Endodermal cell (in vitro differentiated cells): ENCODE results near the gene CCDC88A. TPM values are rescaled to one million over a fixed set of nuclear protein-coding genes. Genes with fewer than 3 reads are reported as not detected.
"Not testable (repeated sequence)": the region's sequence is repeated elsewhere in the genome, so short reads cannot be mapped to it uniquely, and the experiment has no call there.

Experiments
- DNase-seq: peaks from one replicate; pipeline ENCODE4 v3.0.0-alpha.2; 2017
- H3K27ac ChIP-seq: 2 replicates; pipeline ENCODE4 v1.5.1; 2013; ENCODE audit warnings: mild to moderate bottlenecking, low read depth, low read length, moderate library complexity
- H3K27me3 ChIP-seq: 2 replicates; pipeline ENCODE4 v1.6.1; 2013; ENCODE audit warnings: mild to moderate bottlenecking, low read length, moderate library complexity; ENCODE audit not compliant: insufficient read depth, control insufficient read depth, poor library complexity, severe bottlenecking
- H3K36me3 ChIP-seq: 2 replicates; pipeline ENCODE4 v1.7.0; 2013; ENCODE audit warnings: mild to moderate bottlenecking, low read length, moderate library complexity; ENCODE audit not compliant: control insufficient read depth, insufficient read depth
- H3K4me1 ChIP-seq: one replicate; pipeline ENCODE4 v1.7.0; 2013; ENCODE audit warnings: low read length; ENCODE audit not compliant: control insufficient read depth, insufficient read depth
- H3K4me3 ChIP-seq: 2 replicates; pipeline ENCODE4 v1.5.1; 2013; ENCODE audit warnings: mild to moderate bottlenecking, low read length, moderate library complexity
- H3K9ac ChIP-seq: 2 replicates; pipeline ENCODE4 v1.6.1; 2013; ENCODE audit warnings: mild to moderate bottlenecking, low read length, moderate library complexity; ENCODE audit not compliant: poor library complexity, severe bottlenecking; ENCODE audit errors: extremely low read depth
- H3K9me3 ChIP-seq: 2 replicates; pipeline ENCODE4 v1.6.1; 2013; ENCODE audit warnings: mild to moderate bottlenecking, low read length, moderate library complexity; ENCODE audit not compliant: control insufficient read depth
- H3K27ac Mint-ChIP-seq: 2 replicates; pipeline ENCODE4 v1.8.0; 2020; ENCODE audit warnings: mixed read lengths
- H3K27me3 Mint-ChIP-seq: 2 replicates; pipeline ENCODE4 v1.8.0; 2021; ENCODE audit warnings: mild to moderate bottlenecking, mixed read lengths; ENCODE audit not compliant: insufficient read depth
- H3K36me3 Mint-ChIP-seq: 2 replicates; pipeline ENCODE4 v1.8.0; 2020; ENCODE audit warnings: low read depth, mixed read lengths
- H3K4me1 Mint-ChIP-seq: 2 replicates; pipeline ENCODE4 v1.8.0; 2020; ENCODE audit warnings: mixed read lengths
- H3K4me3 Mint-ChIP-seq: 2 replicates; pipeline ENCODE4 v1.8.0; 2020; ENCODE audit warnings: mild to moderate bottlenecking, moderate library complexity, mixed read lengths
- H3K9me3 Mint-ChIP-seq: 2 replicates; pipeline ENCODE4 v1.8.0; 2020; ENCODE audit warnings: mild to moderate bottlenecking, mixed read lengths
- WGBS, 2 experiments: methylation state at CpG; one replicate each; pipeline versions ENCODE4 v1.1.5 to v1.1.7; 2013; ENCODE audit warnings: missing lambda C conversion rate in 2 of 2, mixed read lengths in 1 of 2; ENCODE audit not compliant: insufficient coverage in 1 of 2, insufficient read length in 1 of 2; 5-methylcytosine and 5-hydroxymethylcytosine counted together
- total RNA-seq, 2 donors: library from RNA; stranded (reverse); fragmentation: NEBNext Ultra II Directional in 1 of 2; extraction: Animal tissue kit (Norgen Biotek cat#: 25700) in 1 of 2; gene quantifications; 2 replicates in 1 of 2; 3 replicates in 1 of 2; pipeline ENCODE4 v1.2.1, GENCODE V29; 2021
- TF ChIP-seq, protein P1 (sequence below): fragments of 200-600 bp; sonication (generic); conservative IDR thresholded peaks from 2 replicates; pipeline ENCODE4 v1.5.0; 2021; ENCODE audit warnings: antibody characterized with exemption, mild to moderate bottlenecking

Gene CCDC88A
- total RNA-seq, 2 donors from 2014 or later, result 84.2 to 88.4 TPM

DNA sequence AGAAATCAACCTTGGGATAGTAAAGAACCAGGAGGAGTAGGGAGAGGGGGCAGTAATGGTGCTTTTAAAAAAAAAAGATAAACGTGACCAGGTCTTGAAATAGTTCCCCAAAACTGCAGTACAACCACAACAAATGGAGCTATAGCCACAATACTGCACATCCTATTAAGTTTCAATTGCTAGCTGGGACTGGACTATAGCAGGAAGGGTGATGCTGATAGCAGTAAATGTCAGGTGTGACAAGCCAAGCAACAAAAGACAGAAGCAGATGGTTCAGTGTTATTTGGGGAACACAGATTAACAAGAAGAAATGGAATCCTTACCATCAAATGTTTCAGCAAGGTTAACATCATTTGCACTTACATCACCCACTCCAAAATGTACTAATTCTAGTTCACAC, 177.0 kb downstream of the CCDC88A start:
- WGBS, 2 experiments, result 80% methylated on average over 1 of the region's 1 CpG; no CpG with 5 or more reads in 1 of the 2 experiments
- Mint-ChIP-seq H3K27me3 (no peaks in the 10 kb centered on the region), H3K36me3 (peaks cover 25% of the 10 kb centered on the region), H3K9me3 (no peaks in the 10 kb centered on the region), H3K4me1 (peaks cover 16% of the 10 kb centered on the region), H3K4me3 (no peak overlapping the region), H3K27ac (no peak overlapping the region)
- DNase-seq, result no peak
- no peak overlapping the region for H3K27ac ChIP-seq
- no peaks in the 10 kb centered on the region for H3K27me3 ChIP-seq
- no peaks in the 10 kb centered on the region for H3K4me1 ChIP-seq
- H3K9ac ChIP-seq, result no peak overlapping the region
- no peak overlapping the region for H3K4me3 ChIP-seq
- TF ChIP-seq, protein P1, sequence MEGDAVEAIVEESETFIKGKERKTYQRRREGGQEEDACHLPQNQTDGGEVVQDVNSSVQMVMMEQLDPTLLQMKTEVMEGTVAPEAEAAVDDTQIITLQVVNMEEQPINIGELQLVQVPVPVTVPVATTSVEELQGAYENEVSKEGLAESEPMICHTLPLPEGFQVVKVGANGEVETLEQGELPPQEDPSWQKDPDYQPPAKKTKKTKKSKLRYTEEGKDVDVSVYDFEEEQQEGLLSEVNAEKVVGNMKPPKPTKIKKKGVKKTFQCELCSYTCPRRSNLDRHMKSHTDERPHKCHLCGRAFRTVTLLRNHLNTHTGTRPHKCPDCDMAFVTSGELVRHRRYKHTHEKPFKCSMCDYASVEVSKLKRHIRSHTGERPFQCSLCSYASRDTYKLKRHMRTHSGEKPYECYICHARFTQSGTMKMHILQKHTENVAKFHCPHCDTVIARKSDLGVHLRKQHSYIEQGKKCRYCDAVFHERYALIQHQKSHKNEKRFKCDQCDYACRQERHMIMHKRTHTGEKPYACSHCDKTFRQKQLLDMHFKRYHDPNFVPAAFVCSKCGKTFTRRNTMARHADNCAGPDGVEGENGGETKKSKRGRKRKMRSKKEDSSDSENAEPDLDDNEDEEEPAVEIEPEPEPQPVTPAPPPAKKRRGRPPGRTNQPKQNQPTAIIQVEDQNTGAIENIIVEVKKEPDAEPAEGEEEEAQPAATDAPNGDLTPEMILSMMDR, result no peak
- H3K36me3 ChIP-seq, result peaks cover 46% of the 10 kb centered on the region
- no peaks in the 10 kb centered on the region for H3K9me3 ChIP-seq

DNA sequence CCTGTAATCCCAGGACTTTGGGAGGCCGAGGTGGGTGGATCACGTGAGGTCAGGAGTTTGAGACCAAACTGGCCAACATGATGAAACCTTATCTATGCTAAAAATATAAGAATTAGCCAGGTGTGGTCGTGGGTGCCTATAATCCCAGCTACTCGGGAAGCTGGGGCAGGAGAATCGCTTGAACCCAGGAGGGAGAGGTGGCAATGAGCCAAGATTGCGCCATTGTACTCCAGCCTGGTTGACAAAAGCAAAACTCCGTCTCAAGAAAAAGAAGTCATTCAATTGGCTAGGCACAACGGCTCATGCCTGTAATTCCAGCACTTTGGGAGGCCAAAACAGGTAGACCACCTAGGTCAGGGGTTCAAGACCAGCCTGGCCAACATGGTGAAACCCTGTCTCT, 178.1 kb downstream of the CCDC88A start:
- not testable (repeated sequence) for H3K4me1 Mint-ChIP-seq, H3K4me1 ChIP-seq, H3K4me3 Mint-ChIP-seq, H3K9ac ChIP-seq, H3K9me3 ChIP-seq, H3K27ac Mint-ChIP-seq, H3K27ac ChIP-seq, H3K27me3 ChIP-seq, DNase-seq, H3K27me3 Mint-ChIP-seq, H3K9me3 Mint-ChIP-seq, H3K4me3 ChIP-seq
- H3K36me3 Mint-ChIP-seq, result peaks cover 27% of the 10 kb centered on the region
- 95% methylated on average over 8 of the region's 8 CpGs for WGBS, 2 experiments
- H3K36me3 ChIP-seq, result peaks cover 50% of the 10 kb centered on the region

DNA sequence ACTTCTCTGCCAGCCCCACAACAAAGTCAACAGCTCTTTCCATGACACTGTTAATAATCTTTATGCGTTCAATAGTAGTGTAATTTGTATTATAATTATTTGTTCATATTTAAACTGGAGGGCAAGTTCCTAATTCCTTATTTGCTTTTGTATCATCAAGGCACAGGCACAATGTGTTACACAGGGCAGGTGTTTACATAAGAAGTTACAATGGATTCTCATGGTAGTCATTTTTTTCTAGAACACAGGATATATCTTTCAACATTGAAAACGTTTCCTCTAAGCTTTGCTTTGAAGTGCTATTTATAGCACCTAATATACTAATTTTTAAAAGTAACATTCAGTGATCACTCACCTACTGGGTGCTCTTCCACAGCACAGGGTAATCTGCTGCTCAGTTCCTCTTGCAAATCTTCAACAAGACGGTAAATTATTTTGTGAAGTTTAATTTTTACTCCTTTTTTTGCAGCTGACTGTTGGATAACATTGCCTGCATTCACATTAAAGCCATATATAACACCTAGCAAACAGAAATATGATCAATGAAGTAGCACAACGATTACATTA, 179.9 kb downstream of the CCDC88A start:
- no peaks in the 10 kb centered on the region for H3K27me3 ChIP-seq
- TF ChIP-seq, protein P1, result no peak
- peaks cover 57% of the 10 kb centered on the region for H3K36me3 ChIP-seq
- no peak overlapping the region for H3K4me3 Mint-ChIP-seq
- 87% methylated on average over 3 of the region's 4 CpGs; no CpG with 5 or more reads in 1 of the 2 experiments for WGBS, 2 experiments
- H3K27ac ChIP-seq, result no peak overlapping the region
- no peaks in the 10 kb centered on the region for H3K4me1 ChIP-seq
- no peak for DNase-seq
- H3K27me3 Mint-ChIP-seq, result no peaks in the 10 kb centered on the region
- no peak overlapping the region for H3K9ac ChIP-seq
- H3K9me3 ChIP-seq, result no peaks in the 10 kb centered on the region
- no peak overlapping the region for H3K4me3 ChIP-seq
- H3K27ac Mint-ChIP-seq, result no peak overlapping the region
- H3K4me1 Mint-ChIP-seq, result peaks cover 10% of the 10 kb centered on the region
- no peaks in the 10 kb centered on the region for H3K9me3 Mint-ChIP-seq
- peaks cover 44% of the 10 kb centered on the region for H3K36me3 Mint-ChIP-seq

Other genes starting within 250 kb of the CCDC88A start
- 10 to 100 TPM; 15.4 to 17.9 TPM for gene CLHC1, start 187.6 kb downstream of the CCDC88A start, total RNA-seq
- gene RPS27A, start 187.2 kb downstream of the CCDC88A start, total RNA-seq, result 1,000 to 10,000 TPM; 1,231 to 1,254 TPM
- gene MTIF2, start 150.6 kb downstream of the CCDC88A start, total RNA-seq, result 10 to 100 TPM; 30.7 to 35.3 TPM
- 10 to 100 TPM; 35.7 to 50.1 TPM for gene CFAP36, start 99.9 kb upstream of the CCDC88A start, total RNA-seq
- 10 to 100 TPM; 50.8 to 52.0 TPM for gene PPP4R3B, start 197.8 kb upstream of the CCDC88A start, total RNA-seq